ENCODE results near the gene CACNA2D3. TPM values are rescaled to one million over a fixed set of nuclear protein-coding genes. Genes with fewer than 3 reads are reported as not detected.

Gene CACNA2D3
- polyA plus RNA-seq, 1 donor from 2014 or later = 26.2 TPM

DNA sequence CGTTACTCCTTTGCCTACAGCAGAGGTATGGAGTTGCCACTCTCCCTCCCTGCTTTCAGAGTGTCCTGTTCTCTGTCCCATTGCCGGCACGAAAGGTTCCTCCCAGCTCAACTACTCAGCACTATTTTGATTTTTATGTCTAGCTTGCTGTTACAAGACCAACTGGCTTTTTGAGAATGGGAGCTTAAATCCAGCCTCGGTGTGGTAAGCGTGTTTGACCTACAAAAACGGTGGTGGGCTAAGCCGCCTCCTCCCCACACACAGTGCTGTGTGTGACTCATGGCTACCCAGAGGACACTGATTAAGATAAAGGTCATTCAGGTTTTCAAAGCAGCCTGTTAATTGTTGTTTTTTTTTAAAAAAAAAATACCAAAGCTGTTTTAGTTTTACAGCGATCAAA lies 741.0 kb downstream of the CACNA2D3 start:
- TF ChIP-seq SMC3 (conservative IDR thresholded peaks at IDR 0.05; ENCODE audit: poor library complexity) (no peak), RAD21 (conservative IDR thresholded peaks at IDR 0.05) (no peak), POLR2AphosphoS5 (IDR thresholded peaks at IDR 0.05) (no peak), REST (IDR thresholded peaks at IDR 0.05; ENCODE audit: borderline replicate concordance) (no peak)
- TF ChIP-seq, protein P1, sequence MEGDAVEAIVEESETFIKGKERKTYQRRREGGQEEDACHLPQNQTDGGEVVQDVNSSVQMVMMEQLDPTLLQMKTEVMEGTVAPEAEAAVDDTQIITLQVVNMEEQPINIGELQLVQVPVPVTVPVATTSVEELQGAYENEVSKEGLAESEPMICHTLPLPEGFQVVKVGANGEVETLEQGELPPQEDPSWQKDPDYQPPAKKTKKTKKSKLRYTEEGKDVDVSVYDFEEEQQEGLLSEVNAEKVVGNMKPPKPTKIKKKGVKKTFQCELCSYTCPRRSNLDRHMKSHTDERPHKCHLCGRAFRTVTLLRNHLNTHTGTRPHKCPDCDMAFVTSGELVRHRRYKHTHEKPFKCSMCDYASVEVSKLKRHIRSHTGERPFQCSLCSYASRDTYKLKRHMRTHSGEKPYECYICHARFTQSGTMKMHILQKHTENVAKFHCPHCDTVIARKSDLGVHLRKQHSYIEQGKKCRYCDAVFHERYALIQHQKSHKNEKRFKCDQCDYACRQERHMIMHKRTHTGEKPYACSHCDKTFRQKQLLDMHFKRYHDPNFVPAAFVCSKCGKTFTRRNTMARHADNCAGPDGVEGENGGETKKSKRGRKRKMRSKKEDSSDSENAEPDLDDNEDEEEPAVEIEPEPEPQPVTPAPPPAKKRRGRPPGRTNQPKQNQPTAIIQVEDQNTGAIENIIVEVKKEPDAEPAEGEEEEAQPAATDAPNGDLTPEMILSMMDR (IDR thresholded peaks at IDR 0.05; ENCODE audit: poor library complexity, severe bottlenecking) = no peak
- H3K27ac ChIP-seq (ENCODE audit: low read length) = no peak overlapping the region
- no peak overlapping the region for H3K9ac ChIP-seq (ENCODE audit: low read length)

GRCh38 chr3:54863786-54864185 lies 741.4 kb downstream of the CACNA2D3 start:
- no peaks in the 10 kb centered on the region for H3K9me3 ChIP-seq (ENCODE audit: low read length)
- TF ChIP-seq REST (IDR thresholded peaks at IDR 0.05; ENCODE audit: borderline replicate concordance) (no peak), POLR2AphosphoS5 (IDR thresholded peaks at IDR 0.05) (no peak), RAD21 (conservative IDR thresholded peaks at IDR 0.05) (no peak), SMC3 (conservative IDR thresholded peaks at IDR 0.05; ENCODE audit: poor library complexity) (no peak), TAF1 (IDR thresholded peaks at IDR 0.05; ENCODE audit: low read depth) (no peak), MXI1 (conservative IDR thresholded peaks at IDR 0.05; ENCODE audit: poor library complexity, severe bottlenecking) (no peak), EP300 (conservative IDR thresholded peaks at IDR 0.05; ENCODE audit: poor library complexity, severe bottlenecking) (no peak), EZH2 (IDR thresholded peaks at IDR 0.05; ENCODE audit: borderline replicate concordance, insufficient read depth, low read length, poor library complexity, severe bottlenecking) (no peak)
- TF ChIP-seq, protein P1 (IDR thresholded peaks at IDR 0.05; ENCODE audit: poor library complexity, severe bottlenecking) = no peak
- H3K27ac ChIP-seq (ENCODE audit: low read length) = no peak overlapping the region
- no peak overlapping the region for H3K4me2 ChIP-seq (ENCODE audit: low read length)
- H3K9me2 ChIP-seq (ENCODE audit: insufficient read depth, low read length) = no peaks in the 10 kb centered on the region
- H4K20me1 ChIP-seq (ENCODE audit: insufficient read depth) = no peaks in the 10 kb centered on the region
- H2AFZ ChIP-seq (ENCODE audit: low read depth, low read length) = no peak overlapping the region
- H3K4me3 ChIP-seq (ENCODE audit: low read length) = no peak overlapping the region
- no peaks in the 10 kb centered on the region for H3K27me3 ChIP-seq (ENCODE audit: insufficient read depth, low read depth, low read length)
- no peaks in the 10 kb centered on the region for H3F3A ChIP-seq (ENCODE audit: insufficient read depth, low read length, poor library complexity, severe bottlenecking)
- no peak overlapping the region for H3K9ac ChIP-seq (ENCODE audit: low read length)
- no peaks in the 10 kb centered on the region for H3K36me3 ChIP-seq (ENCODE audit: insufficient read depth, low read length)
- H3K79me2 ChIP-seq (replicated peaks; ENCODE audit: insufficient read depth, low read length) = no peaks in the 10 kb centered on the region

More for the DNA sequence above, 741.0 kb downstream of the CACNA2D3 start:
- no peaks in the 10 kb centered on the region for H3K9me3 ChIP-seq (ENCODE audit: low read length)
- H3K9me2 ChIP-seq (ENCODE audit: insufficient read depth, low read length) = no peaks in the 10 kb centered on the region
- no peak overlapping the region for H3K4me2 ChIP-seq (ENCODE audit: low read length)
- no peaks in the 10 kb centered on the region for H3K27me3 ChIP-seq (ENCODE audit: insufficient read depth, low read depth, low read length)
- no peak overlapping the region for H2AFZ ChIP-seq (ENCODE audit: low read depth, low read length)
- no peaks in the 10 kb centered on the region for H3K79me2 ChIP-seq (replicated peaks; ENCODE audit: insufficient read depth, low read length)
- no peaks in the 10 kb centered on the region for H3F3A ChIP-seq (ENCODE audit: insufficient read depth, low read length, poor library complexity, severe bottlenecking)
- H3K36me3 ChIP-seq (ENCODE audit: insufficient read depth, low read length) = no peaks in the 10 kb centered on the region
- no peaks in the 10 kb centered on the region for H4K20me1 ChIP-seq (ENCODE audit: insufficient read depth)
- no peak overlapping the region for H3K4me3 ChIP-seq (ENCODE audit: low read length)

All from neural cell (in vitro differentiated cells).